CD8-positive, alpha-beta memory T cell (primary cell): ENCODE data around the gene TESPA1. TPM values are rescaled to one million over a fixed set of nuclear protein-coding genes. Genes with fewer than 3 reads are reported as not detected.
A peak's percentile ranks its signal among the peaks of the same experiment; 100 is the strongest.

ENCODE experiments used
- CTCF ChIA-PET: fragments of 350-600 bp; sonication (Branson Sonifier 250); formaldehyde crosslinking; loops from one replicate; lab custom pipeline; 2021; ENCODE audit warnings: antibody characterized with exemption; lab: Charles Lee
- POLR2A ChIA-PET: fragments of 350-600 bp; sonication (Branson Sonifier 250); formaldehyde crosslinking; loops from one replicate; lab custom pipeline; 2021; ENCODE audit warnings: antibody characterized with exemption; lab: Charles Lee
- DNase-seq, 5 donors: peaks; one replicate each; pipeline versions ENCODE4 v3.0.0 to v3.0.0-alpha.2; 2020 to 2022; ENCODE audit warnings: mixed read lengths in 1 of 5
- H3K27ac ChIP-seq: one replicate; pipeline ENCODE4 v1.7.0; 2013; ENCODE audit warnings: low read depth, mild to moderate bottlenecking, low read length, moderate library complexity
- H3K27me3 ChIP-seq: 2 replicates; pipeline ENCODE4 v1.7.0; 2013; ENCODE audit warnings: low read length, mild to moderate bottlenecking; ENCODE audit not compliant: insufficient read depth, poor library complexity, severe bottlenecking
- H3K36me3 ChIP-seq: 2 replicates; pipeline ENCODE4 v1.7.0; 2013; ENCODE audit warnings: mild to moderate bottlenecking, low read length, moderate library complexity; ENCODE audit not compliant: insufficient read depth
- H3K4me1 ChIP-seq: 2 replicates; pipeline ENCODE4 v1.7.0; 2013; ENCODE audit warnings: mild to moderate bottlenecking, low read length, moderate library complexity; ENCODE audit not compliant: insufficient read depth
- H3K4me3 ChIP-seq: 2 replicates; pipeline ENCODE4 v1.7.0; 2013; ENCODE audit warnings: mild to moderate bottlenecking, low read length
- H3K9me3 ChIP-seq: 2 replicates; pipeline ENCODE4 v1.7.0; 2013; ENCODE audit warnings: mild to moderate bottlenecking, low read length
- H3K27ac Mint-ChIP-seq, 8 donors: one replicate each; pipeline ENCODE4 v1.8.0; 2020 to 2021; ENCODE audit warnings: mixed read lengths in 8 of 8, mild to moderate bottlenecking in 6 of 8, inconsistent platforms in 3 of 8, moderate library complexity in 3 of 8
- H3K27me3 Mint-ChIP-seq, 2 donors: one replicate each; pipeline ENCODE4 v1.8.0; 2020 to 2021; ENCODE audit warnings: mixed read lengths in 2 of 2, mild to moderate bottlenecking in 1 of 2, moderate library complexity in 1 of 2
- H3K36me3 Mint-ChIP-seq, 3 donors: one replicate each; pipeline ENCODE4 v1.8.0; 2020 to 2021; ENCODE audit warnings: mixed read lengths in 3 of 3, inconsistent platforms in 1 of 3, mild to moderate bottlenecking in 1 of 3
- H3K4me1 Mint-ChIP-seq, 3 donors: one replicate each; pipeline ENCODE4 v1.8.0; 2020 to 2021; ENCODE audit warnings: mixed read lengths in 3 of 3, inconsistent platforms in 1 of 3, mild to moderate bottlenecking in 1 of 3
- H3K4me3 Mint-ChIP-seq, 7 donors: one replicate each; pipeline ENCODE4 v1.8.0; 2020 to 2021; ENCODE audit warnings: mixed read lengths in 7 of 7, mild to moderate bottlenecking in 6 of 7, moderate library complexity in 4 of 7, inconsistent platforms in 2 of 7
- H3K9me3 Mint-ChIP-seq, 5 donors: one replicate each; pipeline ENCODE4 v1.8.0; 2020 to 2022; ENCODE audit warnings: mixed read lengths in 5 of 5, mild to moderate bottlenecking in 3 of 5, moderate library complexity in 2 of 5, inconsistent platforms in 1 of 5
- polyA plus RNA-seq: library from polyadenylated mRNA; unstranded; fragments of 300-500 nt; fragmentation: Illumina TruSeq; gene quantifications from one replicate; pipeline ENCODE4 v1.2.3, GENCODE V29; 2021
- total RNA-seq, 2 experiments: library from RNA; stranded (reverse); gene quantifications; one replicate each; pipeline ENCODE4 v1.2.3, GENCODE V29; 2021

TESPA1 gene
- total and polyA plus RNA-seq, 3 experiments from 2014 or later, result 77.3 to 104 (median 80.6) TPM

DNA sequence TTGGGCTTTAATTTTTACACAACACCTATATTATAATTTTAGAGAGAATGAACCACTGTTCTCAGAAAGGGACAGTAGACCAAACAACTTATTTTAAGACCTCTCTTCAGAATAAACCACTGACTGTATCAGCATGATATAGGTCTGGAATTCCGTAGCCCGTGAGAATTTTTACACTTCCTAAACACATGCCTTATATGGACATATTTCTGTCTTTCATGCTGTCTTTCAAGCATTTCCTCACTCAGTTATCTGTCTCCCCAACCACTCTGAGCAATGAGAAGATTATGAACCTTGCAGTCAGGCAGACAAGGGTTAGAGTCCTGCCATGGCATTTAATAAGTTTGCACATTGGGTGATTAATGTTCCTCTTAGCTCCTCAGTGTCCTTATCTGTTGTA lies 17.8 kb upstream of the TESPA1 start:
- CTCF ChIA-PET, result interaction anchor here (2.2 to 13.6 kb wide), 2 partner anchors 9 to 67 kb away, joined by 11 to 365 read pairs; no protein-coding TSS in a partner anchor
- peaks cover 4 to 6% (median 6%) of the 10 kb centered on the region in 3 donors for H3K4me1 Mint-ChIP-seq

DNA sequence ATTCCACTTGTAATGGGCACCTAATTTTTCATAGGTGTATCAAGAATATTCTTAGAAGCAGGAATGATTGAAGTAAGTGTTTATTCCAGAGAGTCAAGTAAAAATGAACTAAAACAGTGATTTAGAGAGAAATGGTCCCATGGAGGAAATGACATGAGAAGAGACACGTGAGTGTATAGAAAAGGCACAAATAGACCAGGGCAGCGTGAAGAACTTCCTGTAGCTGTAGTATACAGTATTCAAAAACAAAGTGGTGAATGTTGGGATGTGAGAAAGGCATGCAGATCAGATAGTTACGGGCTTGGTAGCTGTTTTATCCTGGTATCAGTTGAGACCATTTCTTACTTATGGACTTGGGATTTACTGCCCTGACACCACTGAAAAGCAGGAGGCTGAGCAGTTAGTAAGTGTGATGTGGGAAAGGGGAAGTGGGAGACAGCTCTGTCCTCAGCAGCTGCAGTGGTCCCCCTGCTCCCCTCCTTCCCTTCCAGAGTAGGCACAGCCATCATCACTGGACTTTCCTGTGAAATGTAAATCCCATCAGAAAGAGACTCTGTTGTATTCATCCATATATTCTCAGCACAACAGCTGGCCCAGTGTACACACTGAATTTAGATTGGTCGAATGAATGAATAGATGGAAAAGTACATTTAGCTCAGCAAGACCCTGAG lies 16.8 kb upstream of the TESPA1 start:
- H3K27ac Mint-ChIP-seq, result peak overlapping the region in 2 of 8 donors; percentile 10 to 32
- POLR2A ChIA-PET, result no interaction called here
- Histone ChIP-seq H3K4me3 (no peak overlapping the region), H3K36me3 (no peaks in the 10 kb centered on the region), H3K4me1 (peaks cover 13% of the 10 kb centered on the region), H3K27ac (no peak overlapping the region), H3K9me3 (no peaks in the 10 kb centered on the region), H3K27me3 (no peaks in the 10 kb centered on the region)
- H3K9me3 Mint-ChIP-seq, result peaks cover 0 to 5% (median 0%) of the 10 kb centered on the region in 5 donors
- no peak for DNase-seq
- CTCF ChIA-PET, result interaction anchor here (2.2 to 13.6 kb wide), 2 partner anchors 8 to 68 kb away, joined by 11 to 365 read pairs; no protein-coding TSS in a partner anchor
- no peak overlapping the region for H3K4me3 Mint-ChIP-seq
- peaks cover 4 to 6% (median 6%) of the 10 kb centered on the region in 3 donors for H3K4me1 Mint-ChIP-seq
- H3K27me3 Mint-ChIP-seq, result peaks cover 0 to 5% of the 10 kb centered on the region in 2 donors
- peaks cover 12 to 19% (median 18%) of the 10 kb centered on the region in 3 donors for H3K36me3 Mint-ChIP-seq

More for the DNA sequence above, 17.8 kb upstream of the TESPA1 start:
- Histone ChIP-seq H3K4me1 (peaks cover 13% of the 10 kb centered on the region), H3K4me3 (no peak overlapping the region), H3K27me3 (no peaks in the 10 kb centered on the region), H3K9me3 (no peaks in the 10 kb centered on the region), H3K27ac (no peak overlapping the region), H3K36me3 (no peaks in the 10 kb centered on the region)
- peaks cover 14 to 28% (median 18%) of the 10 kb centered on the region in 3 donors for H3K36me3 Mint-ChIP-seq
- POLR2A ChIA-PET, result no interaction called here
- H3K27ac Mint-ChIP-seq, result no peak overlapping the region
- H3K9me3 Mint-ChIP-seq, result peaks cover 0 to 5% (median 0%) of the 10 kb centered on the region in 5 donors
- peaks cover 0 to 8% of the 10 kb centered on the region in 2 donors for H3K27me3 Mint-ChIP-seq
- H3K4me3 Mint-ChIP-seq, result no peak overlapping the region
- DNase-seq, result no peak

DNA sequence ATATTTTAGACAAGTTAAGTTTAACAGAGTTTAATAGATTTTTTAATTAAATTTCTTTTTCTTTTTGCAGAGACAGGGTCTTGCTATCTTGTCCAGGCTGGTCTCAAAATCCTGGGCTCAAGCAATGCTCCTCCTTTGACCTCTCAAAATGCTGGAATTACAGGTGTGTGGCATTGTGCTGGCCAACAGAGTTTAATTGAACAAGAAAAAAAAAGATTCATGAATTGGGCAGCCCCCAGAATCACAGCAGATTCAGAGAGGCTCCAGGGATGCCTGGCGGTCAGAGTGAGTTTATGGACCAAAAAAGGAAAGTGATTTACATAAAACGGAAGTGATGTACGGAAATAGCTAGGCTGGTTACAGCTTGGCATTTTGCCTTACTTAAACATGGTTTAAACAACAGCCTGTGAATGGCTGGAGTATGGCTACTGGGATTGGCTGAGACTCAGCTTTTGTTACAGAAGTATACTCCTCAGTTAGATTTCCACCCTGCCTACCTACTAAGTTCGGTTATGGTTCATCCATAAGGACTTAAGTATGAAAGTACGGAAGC lies 14.5 kb upstream of the TESPA1 start:
- H3K36me3 Mint-ChIP-seq, result peaks cover 0 to 7% (median 2%) of the 10 kb centered on the region in 3 donors
- CTCF ChIA-PET, result interaction anchor here (13.6 kb wide), 1 partner anchor 70 kb away, joined by 365 read pairs; no protein-coding TSS in a partner anchor
- H3K27ac Mint-ChIP-seq, result no peak overlapping the region
- Histone ChIP-seq H3K4me1 (peaks cover 13% of the 10 kb centered on the region), H3K27ac (no peak overlapping the region), H3K9me3 (no peaks in the 10 kb centered on the region), H3K4me3 (no peak overlapping the region), H3K27me3 (no peaks in the 10 kb centered on the region), H3K36me3 (no peaks in the 10 kb centered on the region)
- H3K9me3 Mint-ChIP-seq, result no peaks in the 10 kb centered on the region
- POLR2A ChIA-PET, result no interaction called here
- H3K27me3 Mint-ChIP-seq, result peaks cover 0 to 2% of the 10 kb centered on the region in 2 donors
- DNase-seq, result no peak
- peaks cover 4 to 6% (median 6%) of the 10 kb centered on the region in 3 donors for H3K4me1 Mint-ChIP-seq
- H3K4me3 Mint-ChIP-seq, result no peak overlapping the region

DNA sequence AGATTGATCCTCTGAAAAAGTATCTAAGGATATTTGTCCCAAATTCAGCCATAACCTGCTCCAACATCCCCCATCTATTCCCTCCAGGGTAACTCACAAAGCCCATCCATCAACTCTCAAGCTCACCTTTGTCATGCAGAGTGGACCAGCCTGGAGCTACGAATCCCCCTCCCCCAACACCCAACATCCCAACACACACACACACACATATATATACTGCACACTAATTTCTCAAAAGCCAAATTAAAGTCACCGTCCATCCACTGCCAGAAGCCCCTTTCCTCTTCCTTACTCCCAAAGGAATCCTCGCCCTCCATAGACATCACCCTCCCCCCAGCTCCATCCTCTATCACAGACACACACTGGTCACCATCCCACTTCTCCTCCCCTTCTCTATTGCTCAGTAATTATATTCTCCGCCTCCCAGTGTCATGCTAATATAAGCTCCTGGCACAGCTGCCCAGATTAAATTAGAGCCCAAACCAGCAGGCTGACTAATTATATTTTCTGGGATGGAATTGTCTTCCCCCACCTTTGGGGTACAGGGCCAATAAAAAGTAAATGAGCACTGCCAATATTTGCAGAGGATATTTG lies 13.5 kb upstream of the TESPA1 start:
- Histone ChIP-seq H3K4me1 (peaks cover 16% of the 10 kb centered on the region), H3K36me3 (no peaks in the 10 kb centered on the region), H3K9me3 (no peaks in the 10 kb centered on the region), H3K4me3 (no peak overlapping the region), H3K27me3 (no peaks in the 10 kb centered on the region), H3K27ac (no peak overlapping the region)
- Mint-ChIP-seq H3K9me3 (no peaks in the 10 kb centered on the region), H3K4me3 (no peak overlapping the region), H3K36me3 (peaks cover 0 to 7% (median 2%) of the 10 kb centered on the region in 3 donors), H3K27ac (peak overlapping the region in 1 of 8 donors; percentile 36), H3K27me3 (peaks cover 0 to 2% of the 10 kb centered on the region in 2 donors), H3K4me1 (peaks cover 7 to 11% (median 10%) of the 10 kb centered on the region in 3 donors)
- CTCF ChIA-PET, result interaction anchor here (1.3 to 13.6 kb wide), 3 partner anchors 13 to 339 kb away, joined by 3 to 365 read pairs (median 16); partner anchors contain the start of gene TESPA1
- no peak for DNase-seq
- POLR2A ChIA-PET, result no interaction called here

GRCh38 chr12:54996205-54996604 lies 11.6 kb upstream of the TESPA1 start:
- Histone ChIP-seq H3K4me1 (peaks cover 20% of the 10 kb centered on the region), H3K27ac (no peak overlapping the region), H3K36me3 (no peaks in the 10 kb centered on the region), H3K4me3 (no peak overlapping the region), H3K27me3 (no peaks in the 10 kb centered on the region), H3K9me3 (no peaks in the 10 kb centered on the region)
- POLR2A ChIA-PET, result interaction anchor here (0.8 kb wide), 1 partner anchor 11 kb away, joined by 3 read pairs; no protein-coding TSS in a partner anchor
- H3K27ac Mint-ChIP-seq, result no peak overlapping the region
- H3K27me3 Mint-ChIP-seq, result peaks cover 0 to 2% of the 10 kb centered on the region in 2 donors
- H3K36me3 Mint-ChIP-seq, result peaks cover 0 to 7% (median 2%) of the 10 kb centered on the region in 3 donors
- peaks cover 19 to 23% (median 22%) of the 10 kb centered on the region in 3 donors for H3K4me1 Mint-ChIP-seq
- H3K9me3 Mint-ChIP-seq, result no peaks in the 10 kb centered on the region
- DNase-seq, result no peak
- H3K4me3 Mint-ChIP-seq, result no peak overlapping the region
- CTCF ChIA-PET, result interaction anchor here (0.6 to 13.6 kb wide), 4 partner anchors 11 to 1409 kb away, joined by 3 to 365 read pairs (median 10); partner anchors contain the start of gene TESPA1

- Mint-ChIP-seq H3K27ac (peak overlapping the region in 3 of 8 donors; percentile 2 to 42 (median 4)), H3K9me3 (no peaks in the 10 kb centered on the region), H3K4me3 (peak overlapping the region in 1 of 7 donors; percentile 42), H3K27me3 (peaks cover 0 to 2% of the 10 kb centered on the region in 2 donors), H3K36me3 (peaks cover 0 to 4% (median 1%) of the 10 kb centered on the region in 3 donors), H3K4me1 (peaks cover 39 to 46% (median 45%) of the 10 kb centered on the region in 3 donors)
- H3K36me3 ChIP-seq, result no peaks in the 10 kb centered on the region
- H3K9me3 ChIP-seq, result no peaks in the 10 kb centered on the region
- no peak overlapping the region for H3K27ac ChIP-seq
- ChIA-PET POLR2A (interaction anchor here (1.1 to 1.4 kb wide), 2 partner anchors 8 to 79 kb away, joined by 5 to 12 read pairs; partner anchors contain the start of gene TESPA1), CTCF (interaction anchor here (0.6 to 13.6 kb wide), 32 partner anchors 9 to 291 kb away, joined by 3 to 365 read pairs (median 6); partner anchors contain the start of genes MUCL1, NEUROD4 and TESPA1)
- H3K4me1 ChIP-seq, result peaks cover 44% of the 10 kb centered on the region
- peak; percentile 36 to 71 (median 64) for DNase-seq
- no peak overlapping the region for H3K4me3 ChIP-seq
- H3K27me3 ChIP-seq, result no peaks in the 10 kb centered on the region
Observed at GRCh38 chr12:54993181-54993835, 8.7 kb upstream of the TESPA1 start.

DNA sequence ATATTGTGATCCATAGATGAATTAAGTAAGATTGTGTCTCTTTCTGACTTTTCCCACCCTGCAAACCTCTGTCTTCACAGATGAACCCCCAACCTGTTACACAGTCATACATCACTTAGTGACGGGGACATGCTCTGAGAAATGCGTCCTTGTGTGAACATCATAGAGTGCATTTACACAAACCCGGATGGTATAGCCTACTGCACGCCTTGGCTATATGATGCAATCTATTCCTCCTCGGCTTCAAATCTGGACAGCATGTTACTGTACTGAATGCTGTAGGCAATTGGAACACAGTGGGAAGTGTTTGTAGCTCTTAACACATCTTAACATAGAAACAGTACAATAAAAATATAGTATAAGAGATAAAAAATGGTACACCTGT lies 7.4 kb upstream of the TESPA1 start:
- peaks cover 43 to 55% (median 55%) of the 10 kb centered on the region in 3 donors for H3K4me1 Mint-ChIP-seq
- Histone ChIP-seq H3K9me3 (no peaks in the 10 kb centered on the region), H3K36me3 (no peaks in the 10 kb centered on the region), H3K27ac (no peak overlapping the region), H3K4me1 (peaks cover 54% of the 10 kb centered on the region), H3K27me3 (no peaks in the 10 kb centered on the region), H3K4me3 (peak overlapping the region; percentile 63)
- H3K27ac Mint-ChIP-seq, result peak overlapping the region in 7 of 8 donors; percentile 87 to 99 (median 96)
- POLR2A ChIA-PET, result interaction anchor here (1.0 kb wide), 1 partner anchor 78 kb away, joined by 3 read pairs; no protein-coding TSS in a partner anchor
- DNase-seq, result no peak
- CTCF ChIA-PET, result interaction anchor here (1.2 to 13.6 kb wide), 12 partner anchors 22 to 289 kb away, joined by 3 to 365 read pairs (median 10); partner anchors contain the start of genes MUCL1 and NEUROD4
- H3K4me3 Mint-ChIP-seq, result peak overlapping the region in 6 of 7 donors; percentile 86 to 99 (median 90)
- H3K36me3 Mint-ChIP-seq, result peaks cover 0 to 1% (median 1%) of the 10 kb centered on the region in 3 donors
- H3K9me3 Mint-ChIP-seq, result no peaks in the 10 kb centered on the region
- H3K27me3 Mint-ChIP-seq, result no peaks in the 10 kb centered on the region
